ENCODE data around the gene NRXN3.

- TF ChIP-seq POLR2AphosphoS5 (IDR thresholded peaks at IDR 0.05; ENCODE audit: low read depth) = no peak
- TF ChIP-seq, protein P1, sequence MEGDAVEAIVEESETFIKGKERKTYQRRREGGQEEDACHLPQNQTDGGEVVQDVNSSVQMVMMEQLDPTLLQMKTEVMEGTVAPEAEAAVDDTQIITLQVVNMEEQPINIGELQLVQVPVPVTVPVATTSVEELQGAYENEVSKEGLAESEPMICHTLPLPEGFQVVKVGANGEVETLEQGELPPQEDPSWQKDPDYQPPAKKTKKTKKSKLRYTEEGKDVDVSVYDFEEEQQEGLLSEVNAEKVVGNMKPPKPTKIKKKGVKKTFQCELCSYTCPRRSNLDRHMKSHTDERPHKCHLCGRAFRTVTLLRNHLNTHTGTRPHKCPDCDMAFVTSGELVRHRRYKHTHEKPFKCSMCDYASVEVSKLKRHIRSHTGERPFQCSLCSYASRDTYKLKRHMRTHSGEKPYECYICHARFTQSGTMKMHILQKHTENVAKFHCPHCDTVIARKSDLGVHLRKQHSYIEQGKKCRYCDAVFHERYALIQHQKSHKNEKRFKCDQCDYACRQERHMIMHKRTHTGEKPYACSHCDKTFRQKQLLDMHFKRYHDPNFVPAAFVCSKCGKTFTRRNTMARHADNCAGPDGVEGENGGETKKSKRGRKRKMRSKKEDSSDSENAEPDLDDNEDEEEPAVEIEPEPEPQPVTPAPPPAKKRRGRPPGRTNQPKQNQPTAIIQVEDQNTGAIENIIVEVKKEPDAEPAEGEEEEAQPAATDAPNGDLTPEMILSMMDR (conservative IDR thresholded peaks at IDR 0.05; ENCODE audit: low read depth in 2 of 2) = no peak
Observed at GRCh38 chr14:79318371-79318770, 1148.2 kb downstream of the NRXN3 start.

All from GM23338 (cell line).